Suprapubic skin (tissue), 4 donors: Measurements from ENCODE around the gene ASTN2.

ENCODE experiments used
- CTCF ChIP-seq, 2 donors: fragments of 200-600 bp in 1 of 2; fragments of 450-650 bp in 1 of 2; sonication (generic) in 1 of 2; IDR thresholded peaks; one replicate each; pipeline ENCODE4 v1.5.1; 2016 to 2019; ENCODE audit warnings: antibody characterized with exemption in 2 of 2, mild to moderate bottlenecking in 1 of 2, moderate library complexity in 1 of 2
- EP300 ChIP-seq: sonication (generic); formaldehyde crosslinking; IDR thresholded peaks from one replicate; pipeline ENCODE4 v1.6.1; 2017; ENCODE audit warnings: antibody characterized with exemption
- POLR2A ChIP-seq, 2 donors: fragments of 450-650 bp; IDR thresholded peaks; one replicate each; pipeline ENCODE4 v1.6.1; 2017; ENCODE audit warnings: antibody characterized with exemption in 2 of 2, mild to moderate bottlenecking in 2 of 2, moderate library complexity in 2 of 2
- POLR2AphosphoS5 ChIP-seq, 3 donors: sonication (generic); formaldehyde crosslinking; IDR thresholded peaks; one replicate each; pipeline ENCODE4 v1.6.1; 2017; ENCODE audit warnings: antibody characterized with exemption in 3 of 3

GRCh38 chr9:117266855-117267497, 147.9 kb downstream of the ASTN2 start:
- TF ChIP-seq POLR2A (IDR thresholded peaks at IDR 0.05): no peak
- TF ChIP-seq CTCF (IDR thresholded peaks at IDR 0.05): no peak
- TF ChIP-seq EP300: no peak
- no peak for TF ChIP-seq POLR2AphosphoS5 (IDR thresholded peaks at IDR 0.05)
